Measurements from ENCODE around the gene TMEM117.

GRCh38 chr12:44217146-44217883 lies 381.4 kb downstream of the TMEM117 start:
- TF ChIP-seq CTCF (IDR thresholded peaks at IDR 0.05) (no peak), EZH2 (IDR thresholded peaks at IDR 0.05; ENCODE audit: borderline replicate concordance, insufficient read depth, low read depth, low read length, poor library complexity, severe bottlenecking) (no peak)

All from B cell (primary cell).